IMR-90 (cell line): ENCODE results near the gene EXOC4. TPM values are rescaled to one million over a fixed set of nuclear protein-coding genes. Genes with fewer than 3 reads are reported as not detected.

ENCODE experiments used
- ATAC-seq: fragments of 200-7000 bp; cut with Tn5 transposase; 2 replicates; pipeline ENCODE4 v1.9.1; 2020; ENCODE audit warnings: low read depth, mild to moderate bottlenecking, moderate library complexity
- BruUV-seq: library from RNA; stranded (reverse); fragments of 400-500 nt; replicated peaks from 2 replicates; lab custom pipeline; 2021; lab: Mats Ljungman, UMichigan
- CTCF ChIA-PET: fragments of 300-600 bp; formaldehyde crosslinking; extraction: SDS; loops from one replicate; lab custom pipeline; 2021; ENCODE audit warnings: antibody characterized with exemption; lab: Yijun Ruan, JAX
- POLR2A ChIA-PET: fragments of 300-600 bp; sonication (Branson Sonifier 250); formaldehyde crosslinking; loops from one replicate; lab custom pipeline; 2022; ENCODE audit warnings: antibody characterized with exemption; ENCODE audit not compliant: unreplicated experiment; lab: Charles Lee
- DNase-seq: peaks from one replicate; pipeline ENCODE4 v3.0.0; 2013
- H2AFZ ChIP-seq: replicated peaks from 2 replicates; pipeline ENCODE3; 2013; ENCODE audit warnings: low read length, mild to moderate bottlenecking; ENCODE audit not compliant: poor library complexity
- H2AK5ac ChIP-seq: 2 replicates; pipeline ENCODE4 v1.6.1; 2013; ENCODE audit warnings: low read depth, low read length, inconsistent platforms
- H2AK9ac ChIP-seq: replicated peaks from 2 replicates; pipeline ENCODE3; 2013; ENCODE audit warnings: mild to moderate bottlenecking, low read depth, low read length, moderate library complexity; ENCODE audit not compliant: poor library complexity
- H2BK120ac ChIP-seq: 2 replicates; pipeline ENCODE4 v1.6.1; 2013; ENCODE audit warnings: low read depth, low read length, inconsistent platforms
- H2BK15ac ChIP-seq: 3 replicates; pipeline ENCODE4 v1.6.1; 2013; ENCODE audit warnings: low read depth, low read length, inconsistent platforms
- H2BK20ac ChIP-seq: 2 replicates; pipeline ENCODE4 v1.6.1; 2013; ENCODE audit warnings: low read depth, mild to moderate bottlenecking, inconsistent platforms, low read length, moderate library complexity
- H2BK5ac ChIP-seq: 2 replicates; pipeline ENCODE4 v1.6.1; 2013; ENCODE audit warnings: mild to moderate bottlenecking, low read depth, low read length, inconsistent platforms; ENCODE audit not compliant: poor library complexity, severe bottlenecking
- H3K14ac ChIP-seq: replicated peaks from 2 replicates; pipeline ENCODE4 v1.6.1; 2013; ENCODE audit warnings: low read depth, low read length, inconsistent platforms
- H3K18ac ChIP-seq: 2 replicates; pipeline ENCODE4 v1.6.1; 2013; ENCODE audit warnings: low read depth, low read length, control low read depth
- H3K23ac ChIP-seq: 2 replicates; pipeline ENCODE4 v1.6.1; 2013; ENCODE audit warnings: low read depth, low read length, inconsistent platforms
- H3K27ac ChIP-seq: 2 replicates; pipeline ENCODE4 v1.5.1; 2013; ENCODE audit warnings: mild to moderate bottlenecking, control low read depth, low read length; ENCODE audit not compliant: insufficient read depth
- H3K27me3 ChIP-seq: 2 replicates; pipeline ENCODE4 v1.6.1; 2013; ENCODE audit warnings: low read length; ENCODE audit not compliant: control insufficient read depth, insufficient read depth
- H3K36me3 ChIP-seq: 2 replicates; pipeline ENCODE4 v1.6.1; 2013; ENCODE audit warnings: low read length, mixed read lengths; ENCODE audit not compliant: control insufficient read depth, insufficient read depth
- H3K4ac ChIP-seq: 2 replicates; pipeline ENCODE4 v1.6.1; 2013; ENCODE audit warnings: low read depth, low read length, inconsistent platforms
- H3K4me1 ChIP-seq: 2 replicates; pipeline ENCODE4 v1.6.1; 2013; ENCODE audit warnings: low read length, mixed read lengths; ENCODE audit not compliant: control insufficient read depth, insufficient read depth
- H3K4me2 ChIP-seq: 2 replicates; pipeline ENCODE4 v1.6.1; 2013; ENCODE audit warnings: low read depth, mild to moderate bottlenecking, control low read depth, low read length, moderate library complexity
- H3K4me3 ChIP-seq: 2 replicates; pipeline ENCODE4 v1.5.1; 2013; ENCODE audit warnings: low read depth, mild to moderate bottlenecking, control low read depth, low read length, moderate library complexity; ENCODE audit not compliant: insufficient read depth
- H3K56ac ChIP-seq: 2 replicates; pipeline ENCODE4 v1.6.1; 2013; ENCODE audit warnings: low read length, inconsistent platforms; ENCODE audit not compliant: insufficient read depth; ENCODE audit errors: extremely low read depth
- H3K79me1 ChIP-seq, 2 experiments: 2 replicates each; pipeline ENCODE4 v1.6.1; 2013; ENCODE audit warnings: low read length in 2 of 2, inconsistent platforms in 1 of 2, low read depth in 1 of 2
- H3K9ac ChIP-seq: 2 replicates; pipeline ENCODE4 v1.6.1; 2013; ENCODE audit warnings: low read depth, low read length, control low read depth
- H3K9me1 ChIP-seq: 2 replicates; pipeline ENCODE4 v1.6.1; 2013; ENCODE audit warnings: low read length, inconsistent platforms; ENCODE audit not compliant: insufficient read depth
- H3K9me3 ChIP-seq: 2 replicates; pipeline ENCODE4 v1.6.1; 2013; ENCODE audit warnings: low read length; ENCODE audit not compliant: control insufficient read depth, insufficient read depth
- H4K20me1 ChIP-seq: 2 replicates; pipeline ENCODE4 v1.6.1; 2013; ENCODE audit warnings: low read length, inconsistent platforms; ENCODE audit not compliant: insufficient read depth
- H4K5ac ChIP-seq: 2 replicates; pipeline ENCODE4 v1.6.1; 2013; ENCODE audit warnings: mild to moderate bottlenecking, low read depth, low read length, control low read depth
- H4K8ac ChIP-seq, 2 experiments: 2 replicates each; pipeline ENCODE4 v1.6.1; 2013; ENCODE audit warnings: low read depth in 2 of 2, low read length in 2 of 2, control low read depth in 1 of 2, inconsistent platforms in 1 of 2
- H4K91ac ChIP-seq: 2 replicates; pipeline ENCODE4 v1.6.1; 2013; ENCODE audit warnings: low read depth, low read length, inconsistent platforms; ENCODE audit not compliant: insufficient read depth
- BHLHE40 ChIP-seq: fragments of 150-350 bp; IDR thresholded peaks from 2 replicates; pipeline ENCODE4 v1.6.1; 2016; ENCODE audit warnings: mild to moderate bottlenecking, low read depth, low read length
- CEBPB ChIP-seq: IDR thresholded peaks from 2 replicates; pipeline ENCODE4 v1.6.1; 2012; ENCODE audit warnings: low read depth, low read length, improper control_type of control experiment
- FOS ChIP-seq: fragments of 150-350 bp; IDR thresholded peaks from 2 replicates; pipeline ENCODE4 v1.6.1; 2016; ENCODE audit warnings: low read depth, low read length
- MAZ ChIP-seq: IDR thresholded peaks from 2 replicates; pipeline ENCODE4 v1.6.1; 2012; ENCODE audit warnings: low read depth, mild to moderate bottlenecking, low read length, improper control_type of control experiment, moderate library complexity, borderline replicate concordance
- RCOR1 ChIP-seq: IDR thresholded peaks from 2 replicates; pipeline ENCODE4 v1.6.1; 2012; ENCODE audit warnings: mild to moderate bottlenecking, low read length, improper control_type of control experiment; ENCODE audit not compliant: insufficient replicate concordance
- RFX5 ChIP-seq: IDR thresholded peaks from 2 replicates; pipeline ENCODE4 v1.8.0; 2012; ENCODE audit warnings: low read depth, mild to moderate bottlenecking, low read length, moderate library complexity
- SMC3 ChIP-seq: fragments of 150-350 bp; IDR thresholded peaks from 2 replicates; pipeline ENCODE4 v1.6.1; 2016; ENCODE audit warnings: low read depth, mild to moderate bottlenecking, antibody characterized with exemption, low read length, moderate library complexity
- dilution Hi-C: fragments of 300-500 bp; cut with HindIII; formaldehyde crosslinking; loops from one replicate; pipeline ENCODE4 v1.14.3; 2018; ENCODE audit warnings: low sequenced_read_pairs; ENCODE audit not compliant: unreplicated experiment
- in situ Hi-C: fragments of 300-500 bp; cut with MboI; formaldehyde crosslinking; loops from 3 replicates; pipeline ENCODE4 v1.14.3; 2019; ENCODE audit warnings: low sequenced_read_pairs, inconsistent platforms, mixed read lengths
- intact Hi-C: fragments of 100-400 bp; cut with micrococcal nuclease; formaldehyde crosslinking; loops from 2 replicates; pipeline ENCODE4 v1.10.0; 2022
- polyA plus RNA-seq, 3 experiments: library from polyadenylated mRNA; depleted of rRNA; stranded (reverse); fragments of >200 nt; gene quantifications; 2 replicates each; pipeline ENCODE4 v1.2.3, GENCODE V29; 2012; ENCODE audit warnings: low replicate concordance in 1 of 3
- total RNA-seq: library from RNA; depleted of rRNA; stranded (reverse); fragments of >200 nt; gene quantifications from 2 replicates; pipeline ENCODE4 v1.2.3, GENCODE V29; 2012
- TF ChIP-seq, protein P1 (sequence below): fragments of 150-350 bp; IDR thresholded peaks from 2 replicates; pipeline ENCODE4 v1.6.1; 2016; ENCODE audit warnings: low read depth, mild to moderate bottlenecking, low read length, moderate library complexity, borderline replicate concordance

EXOC4 gene
- total and polyA plus RNA-seq, 2 of the 4 experiments (the other 2 are of a cell fraction), result 25.4 to 94.6 TPM

DNA sequence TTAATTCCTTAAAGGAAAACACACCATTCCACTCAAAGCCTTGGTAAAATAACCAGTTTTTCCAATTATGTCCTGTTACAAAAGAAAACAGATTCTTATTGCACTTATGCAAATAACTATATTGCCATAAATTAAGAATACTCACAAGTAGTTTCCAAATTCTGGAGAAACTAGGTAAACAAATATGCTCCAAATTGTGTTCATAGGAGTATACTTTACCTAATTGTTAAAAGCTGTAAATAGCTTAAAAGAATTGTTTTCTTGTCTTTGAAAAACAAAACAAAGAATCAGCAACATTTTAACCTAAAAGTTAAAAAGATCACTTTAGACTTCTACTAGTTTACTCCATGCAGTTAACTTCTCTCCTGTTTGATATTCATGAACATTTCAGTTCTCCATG lies 835.3 kb downstream of the EXOC4 start:
- H3K9ac ChIP-seq, result no peak overlapping the region
- no peak overlapping the region for H3K56ac ChIP-seq
- CTCF ChIA-PET, result interaction anchor here (0.7 kb wide), 1 partner anchor 729 kb away, joined by 4 read pairs; no protein-coding TSS in a partner anchor
- H3K9me1 ChIP-seq, result no peaks in the 10 kb centered on the region
- H3K4me3 ChIP-seq, result no peak overlapping the region
- intact Hi-C loops, result no loop called here
- H4K8ac ChIP-seq, result no peak overlapping the region
- H3K4me2 ChIP-seq, result no peak overlapping the region
- H2BK120ac ChIP-seq, result no peak overlapping the region
- H2BK15ac ChIP-seq, result no peak overlapping the region
- no peak overlapping the region for H3K18ac ChIP-seq
- POLR2A ChIA-PET, result no interaction called here
- dilution Hi-C loops, result no loop called here
- H3K23ac ChIP-seq, result no peak overlapping the region
- H3K27ac ChIP-seq, result no peak overlapping the region
- H2AFZ ChIP-seq, result no peak overlapping the region
- no peak overlapping the region for H4K5ac ChIP-seq
- H3K27me3 ChIP-seq, result no peaks in the 10 kb centered on the region
- no peaks in the 10 kb centered on the region for H3K36me3 ChIP-seq
- H4K20me1 ChIP-seq, result no peaks in the 10 kb centered on the region
- no peak overlapping the region for H2AK9ac ChIP-seq
- in situ Hi-C loops, result no loop called here
- peaks cover 7% of the 10 kb centered on the region for H3K9me3 ChIP-seq
- ATAC-seq (no peak), DNase-seq (no peak)
- H3K4ac ChIP-seq, result no peak overlapping the region
- H2BK5ac ChIP-seq, result no peak overlapping the region
- no peak overlapping the region for H3K14ac ChIP-seq
- TF ChIP-seq RCOR1, result no peak
- TF ChIP-seq BHLHE40, result no peak
- no peak for TF ChIP-seq MAZ
- TF ChIP-seq, protein P1, sequence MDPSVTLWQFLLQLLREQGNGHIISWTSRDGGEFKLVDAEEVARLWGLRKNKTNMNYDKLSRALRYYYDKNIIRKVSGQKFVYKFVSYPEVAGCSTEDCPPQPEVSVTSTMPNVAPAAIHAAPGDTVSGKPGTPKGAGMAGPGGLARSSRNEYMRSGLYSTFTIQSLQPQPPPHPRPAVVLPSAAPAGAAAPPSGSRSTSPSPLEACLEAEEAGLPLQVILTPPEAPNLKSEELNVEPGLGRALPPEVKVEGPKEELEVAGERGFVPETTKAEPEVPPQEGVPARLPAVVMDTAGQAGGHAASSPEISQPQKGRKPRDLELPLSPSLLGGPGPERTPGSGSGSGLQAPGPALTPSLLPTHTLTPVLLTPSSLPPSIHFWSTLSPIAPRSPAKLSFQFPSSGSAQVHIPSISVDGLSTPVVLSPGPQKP, result no peak
- no peak for TF ChIP-seq RFX5
- TF ChIP-seq FOS, result no peak
- TF ChIP-seq CEBPB, result no peak
- TF ChIP-seq SMC3, result no peak
- no peak overlapping the region for H2AK5ac ChIP-seq
- no peaks in the 10 kb centered on the region for H3K79me1 ChIP-seq
- H3K4me1 ChIP-seq, result no peaks in the 10 kb centered on the region
- no TSS peak for BruUV-seq
- H2BK20ac ChIP-seq, result no peak overlapping the region
- no peak overlapping the region for H4K91ac ChIP-seq
